Upper lobe of right lung (tissue), 1 donor: ENCODE data around the gene OLA1. TPM values are rescaled to one million over a fixed set of nuclear protein-coding genes. Genes with fewer than 3 reads are reported as not detected.

Experiments
- ATAC-seq: fragments of 200-7000 bp; cut with Tn5 transposase; one replicate; pipeline ENCODE4 v1.9.1; 2020; ENCODE audit warnings: mild to moderate bottlenecking, moderate library complexity
- DNase-seq: peaks from one replicate; pipeline ENCODE4 v3.0.0-alpha.2; 2020
- H3K27ac ChIP-seq: fragments of 200-600 bp; one replicate; pipeline ENCODE4 v1.8.0; 2022
- H3K27me3 ChIP-seq: fragments of 200-600 bp; one replicate; pipeline ENCODE4 v1.8.0; 2022; ENCODE audit warnings: mild to moderate bottlenecking
- H3K36me3 ChIP-seq: fragments of 200-600 bp; one replicate; pipeline ENCODE4 v1.8.0; 2022
- H3K4me1 ChIP-seq: fragments of 200-600 bp; one replicate; pipeline ENCODE4 v1.8.0; 2022
- H3K4me3 ChIP-seq: fragments of 200-600 bp; one replicate; pipeline ENCODE4 v1.8.0; 2022; ENCODE audit warnings: mild to moderate bottlenecking
- H3K9me3 ChIP-seq: fragments of 200-600 bp; one replicate; pipeline ENCODE4 v1.8.0; 2022
- CTCF ChIP-seq: fragments of 200-600 bp; IDR thresholded peaks from one replicate; pipeline ENCODE4 v1.8.0; 2022; ENCODE audit warnings: antibody characterized with exemption
- intact Hi-C: fragments of 100-400 bp; cut with DNase I; formaldehyde crosslinking; loops from one replicate; pipeline ENCODE4 v1.11.0; 2022
- total RNA-seq: library from RNA; stranded (reverse); fragmentation: NEBNext Ultra II Directional; extraction: Animal tissue kit (Norgen Biotek cat#: 25700); gene quantifications from one replicate; pipeline ENCODE4 v1.2.1, GENCODE V29; 2021
- donor health status: DM: no; HTN: yes; CAD: no; lungs with severe emphysema.

OLA1 gene
- total RNA-seq, 1 donor from 2014 or later: 50.2 TPM

- Histone ChIP-seq H3K27ac (no peak overlapping the region), H3K9me3 (no peaks in the 10 kb centered on the region), H3K27me3 (peaks cover 3% of the 10 kb centered on the region), H3K36me3 (no peaks in the 10 kb centered on the region), H3K4me3 (no peak overlapping the region), H3K4me1 (no peaks in the 10 kb centered on the region)
- intact Hi-C loops: no loop called here
- DNase-seq (no peak), ATAC-seq (no peak)
- no peak for TF ChIP-seq CTCF
These were observed 177.0 kb downstream of the OLA1 start for GRCh38 chr2:174071321-174071720.

GRCh38 chr2:174070281-174070680 is 178.1 kb downstream of the OLA1 start:
- intact Hi-C loops: no loop called here
- Histone ChIP-seq H3K27me3 (peaks cover 3% of the 10 kb centered on the region), H3K4me3 (no peak overlapping the region), H3K9me3 (no peaks in the 10 kb centered on the region), H3K4me1 (no peaks in the 10 kb centered on the region), H3K27ac (no peak overlapping the region), H3K36me3 (no peaks in the 10 kb centered on the region)
- DNase-seq (no peak), ATAC-seq (no peak)
- TF ChIP-seq CTCF: no peak

GRCh38 chr2:174067815-174068214 is 180.5 kb downstream of the OLA1 start:
- Histone ChIP-seq H3K9me3 (no peaks in the 10 kb centered on the region), H3K27me3 (peaks cover 3% of the 10 kb centered on the region), H3K4me1 (no peaks in the 10 kb centered on the region), H3K4me3 (no peak overlapping the region), H3K27ac (no peak overlapping the region), H3K36me3 (no peaks in the 10 kb centered on the region)
- no peak for DNase-seq
- TF ChIP-seq CTCF: no peak
- intact Hi-C loops: no loop called here
- ATAC-seq: no peak

- intact Hi-C loops: no loop called here
- Histone ChIP-seq H3K27me3 (peaks cover 3% of the 10 kb centered on the region), H3K4me3 (no peak overlapping the region), H3K27ac (no peak overlapping the region), H3K36me3 (no peaks in the 10 kb centered on the region), H3K9me3 (no peaks in the 10 kb centered on the region), H3K4me1 (no peaks in the 10 kb centered on the region)
- DNase-seq (no peak), ATAC-seq (no peak)
- TF ChIP-seq CTCF: no peak
These were observed 181.5 kb downstream of the OLA1 start for GRCh38 chr2:174066871-174067270.

- no peak for ATAC-seq
- Histone ChIP-seq H3K4me3 (no peak overlapping the region), H3K27me3 (peaks cover 3% of the 10 kb centered on the region)
These were observed 184.7 kb downstream of the OLA1 start for GRCh38 chr2:174063492-174064092.

More at GRCh38 chr2:174063492-174064092, 184.7 kb downstream of the OLA1 start:
- Histone ChIP-seq H3K4me1 (no peaks in the 10 kb centered on the region), H3K36me3 (no peaks in the 10 kb centered on the region), H3K9me3 (no peaks in the 10 kb centered on the region), H3K27ac (no peak overlapping the region)
- DNase-seq: no peak
- intact Hi-C loops: no loop called here
- TF ChIP-seq CTCF: no peak
